CD4-positive, alpha-beta T cell (primary cell): ENCODE results near the gene APOL3. TPM values are rescaled to one million over a fixed set of nuclear protein-coding genes. Genes with fewer than 3 reads are reported as not detected.
"Not testable (repeated sequence)": the region's sequence is repeated elsewhere in the genome, so short reads cannot be mapped to it uniquely, and the experiment has no call there.

Experiments used
- ATAC-seq: fragments of 200-7000 bp; cut with Tn5 transposase; one replicate; pipeline ENCODE4 v1.10.0; 2022; ENCODE audit warnings: mild to moderate bottlenecking; ENCODE audit not compliant: poor library complexity
- CTCF ChIA-PET: fragments of 350-600 bp; sonication (Branson Sonifier 250); formaldehyde crosslinking; loops from one replicate; lab custom pipeline; 2021; ENCODE audit warnings: antibody characterized with exemption, inconsistent platforms; lab: Charles Lee
- POLR2A ChIA-PET: fragments of 350-600 bp; sonication (Branson Sonifier 250); formaldehyde crosslinking; loops from one replicate; lab custom pipeline; 2021; ENCODE audit warnings: antibody characterized with exemption, inconsistent platforms; lab: Charles Lee
- DNase-seq, 14 experiments: peaks; one replicate each; pipeline ENCODE4 v3.0.0-alpha.2; 2013 to 2020; ENCODE audit warnings: mixed read lengths in 2 of 14
- H3K27ac ChIP-seq, 2 donors: one replicate each; pipeline versions ENCODE4 v1.5.1 to v1.7.0; 2013; ENCODE audit warnings: low read length in 2 of 2, low read depth in 1 of 2, mild to moderate bottlenecking in 1 of 2
- H3K27me3 ChIP-seq, 2 experiments: 1 replicate in 1 of 2; 2 replicates in 1 of 2; pipeline versions ENCODE4 v1.6.1 to v1.7.0; 2013; ENCODE audit warnings: low read length in 2 of 2, control low read depth in 1 of 2, mild to moderate bottlenecking in 1 of 2, moderate library complexity in 1 of 2; ENCODE audit not compliant: insufficient read depth in 2 of 2, control insufficient read depth in 1 of 2
- H3K36me3 ChIP-seq: one replicate; pipeline ENCODE4 v1.6.1; 2013; ENCODE audit warnings: low read length, control low read depth; ENCODE audit not compliant: insufficient read depth
- H3K4me1 ChIP-seq: one replicate; pipeline ENCODE4 v1.6.1; 2013; ENCODE audit warnings: low read length, control low read depth; ENCODE audit not compliant: insufficient read depth
- H3K4me3 ChIP-seq: one replicate; pipeline ENCODE4 v1.5.1; 2013; ENCODE audit warnings: mild to moderate bottlenecking, low read length, moderate library complexity
- H3K9me3 ChIP-seq, 2 experiments: 1 replicate in 1 of 2; 2 replicates in 1 of 2; pipeline versions ENCODE4 v1.6.1 to v1.7.0; 2013; ENCODE audit warnings: low read length in 2 of 2, mild to moderate bottlenecking in 2 of 2, control low read depth in 1 of 2, moderate library complexity in 1 of 2; ENCODE audit not compliant: control insufficient read depth in 1 of 2, insufficient read depth in 1 of 2
- H3K27ac Mint-ChIP-seq: one replicate; pipeline ENCODE4 v1.8.0; 2020; ENCODE audit warnings: mixed read lengths
- H3K27me3 Mint-ChIP-seq: one replicate; pipeline ENCODE4 v1.8.0; 2021; ENCODE audit warnings: mixed read lengths
- H3K36me3 Mint-ChIP-seq: one replicate; pipeline ENCODE4 v1.8.0; 2021; ENCODE audit warnings: low read depth, mixed read lengths
- H3K4me1 Mint-ChIP-seq: one replicate; pipeline ENCODE4 v1.8.0; 2021; ENCODE audit warnings: low read depth, mixed read lengths
- H3K4me3 Mint-ChIP-seq: one replicate; pipeline ENCODE4 v1.8.0; 2020; ENCODE audit warnings: mild to moderate bottlenecking, mixed read lengths
- H3K9me3 Mint-ChIP-seq: one replicate; pipeline ENCODE4 v1.8.0; 2020; ENCODE audit warnings: mixed read lengths
- CTCF ChIP-seq: fragments of 200-600 bp; IDR thresholded peaks from one replicate; pipeline ENCODE4 v1.8.0; 2022; ENCODE audit warnings: antibody characterized with exemption, mild to moderate bottlenecking
- intact Hi-C, 2 experiments: fragments of 100-400 bp; cut with DNase I in 1 of 2; cut with micrococcal nuclease in 1 of 2; formaldehyde crosslinking; loops; one replicate each; pipeline versions ENCODE4 v1.15.1 to v1.9.0; 2023 to 2025; cut with DNase I, micrococcal nuclease
- total RNA-seq, 174 experiments: library from RNA in 2 of 174; stranded (reverse) in 2 of 174; gene quantifications; one replicate each; pipeline ENCODE4 v1.2.3 and lab custom pipeline; 2021 to 2026

The APOL3 gene
- total RNA-seq, 2 experiments from 2014 or later: 111 to 116 TPM

- intact Hi-C loops: no loop called here
- Histone ChIP-seq H3K27ac (peak overlapping the region; percentile 90 to 94), H3K27me3 (no peaks in the 10 kb centered on the region), H3K36me3 (peaks cover 54% of the 10 kb centered on the region), H3K4me3 (no peak overlapping the region), H3K9me3 (no peaks in the 10 kb centered on the region), H3K4me1 (peaks cover 77% of the 10 kb centered on the region)
- Mint-ChIP-seq H3K4me1 (peaks cover 97% of the 10 kb centered on the region), H3K27ac (peak overlapping the region; percentile 92), H3K36me3 (peaks cover 80% of the 10 kb centered on the region), H3K9me3 (no peaks in the 10 kb centered on the region), H3K4me3 (peak overlapping the region; percentile 77), H3K27me3 (no peaks in the 10 kb centered on the region)
- CTCF ChIA-PET: no interaction called here
- DNase-seq (no peak), ATAC-seq (no peak)
- POLR2A ChIA-PET: no interaction called here
- no peak for TF ChIP-seq CTCF
Observed at GRCh38 chr22:36154423-36154945, 6.1 kb downstream of the APOL3 start.

- Histone ChIP-seq H3K4me1 (peaks cover 74% of the 10 kb centered on the region), H3K4me3 (no peak overlapping the region), H3K27ac (peak overlapping the region; percentile 90 to 94), H3K36me3 (peaks cover 61% of the 10 kb centered on the region), H3K9me3 (no peaks in the 10 kb centered on the region), H3K27me3 (no peaks in the 10 kb centered on the region)
- DNase-seq (no peak), ATAC-seq (no peak)
- Mint-ChIP-seq H3K36me3 (peaks cover 81% of the 10 kb centered on the region), H3K9me3 (no peaks in the 10 kb centered on the region), H3K4me1 (peaks cover 90% of the 10 kb centered on the region), H3K4me3 (peak overlapping the region; percentile 77), H3K27ac (peak overlapping the region; percentile 92), H3K27me3 (no peaks in the 10 kb centered on the region)
- intact Hi-C loops: no loop called here
- TF ChIP-seq CTCF: no peak
- ChIA-PET POLR2A (interaction anchor here (2.5 kb wide), 1 partner anchor 12 kb away, joined by 8 read pairs; no protein-coding TSS in a partner anchor), CTCF (interaction anchor here (1.6 to 2.7 kb wide), 2 partner anchors 9 to 26 kb away, joined by 4 to 12 read pairs; no protein-coding TSS in a partner anchor)
Observed at GRCh38 chr22:36153501-36154422, 6.8 kb downstream of the APOL3 start.

GRCh38 chr22:36152821-36153220 lies 7.7 kb downstream of the APOL3 start:
- H3K9me3 Mint-ChIP-seq, H3K9me3 ChIP-seq, H3K27me3 ChIP-seq, intact Hi-C loops, ATAC-seq, H3K4me3 Mint-ChIP-seq, DNase-seq, H3K27me3 Mint-ChIP-seq, H3K27ac ChIP-seq, H3K4me3 ChIP-seq: not testable (repeated sequence)
- CTCF ChIA-PET: interaction anchor here (1.6 to 2.7 kb wide), 2 partner anchors 10 to 27 kb away, joined by 4 to 12 read pairs; no protein-coding TSS in a partner anchor
- Mint-ChIP-seq H3K27ac (peak overlapping the region; percentile 92), H3K36me3 (peaks cover 88% of the 10 kb centered on the region), H3K4me1 (peaks cover 86% of the 10 kb centered on the region)
- H3K36me3 ChIP-seq: peaks cover 68% of the 10 kb centered on the region
- H3K4me1 ChIP-seq: peaks cover 70% of the 10 kb centered on the region
- POLR2A ChIA-PET: interaction anchor here (2.5 kb wide), 1 partner anchor 11 kb away, joined by 8 read pairs; no protein-coding TSS in a partner anchor
